Right lobe of liver (tissue), 4 donors: ENCODE measurements around the gene B3GALT6.

ENCODE experiments used
- POLR2A ChIP-seq: fragments of 450-650 bp; IDR thresholded peaks from one replicate; pipeline ENCODE4 v1.6.1; 2017; ENCODE audit warnings: antibody characterized with exemption, mild to moderate bottlenecking
- TF ChIP-seq, protein P1 (sequence below), 4 donors: fragments of 200-600 bp in 3 of 4; fragments of 450-650 bp in 1 of 4; IDR thresholded peaks; one replicate each; pipeline versions ENCODE4 v1.5.1 to v1.8.0; 2016 to 2022; ENCODE audit warnings: antibody characterized with exemption in 4 of 4, mild to moderate bottlenecking in 2 of 4
- donor health status: DM: no; HTN: no; CAD: no.
- donor health status: DM: no; HTN: no; CAD: no.
- donor health status: DM: no; HTN: yes; CAD: no.

GRCh38 chr1:1196431-1197187 is 35.4 kb upstream of the B3GALT6 start:
- TF ChIP-seq, protein P1, sequence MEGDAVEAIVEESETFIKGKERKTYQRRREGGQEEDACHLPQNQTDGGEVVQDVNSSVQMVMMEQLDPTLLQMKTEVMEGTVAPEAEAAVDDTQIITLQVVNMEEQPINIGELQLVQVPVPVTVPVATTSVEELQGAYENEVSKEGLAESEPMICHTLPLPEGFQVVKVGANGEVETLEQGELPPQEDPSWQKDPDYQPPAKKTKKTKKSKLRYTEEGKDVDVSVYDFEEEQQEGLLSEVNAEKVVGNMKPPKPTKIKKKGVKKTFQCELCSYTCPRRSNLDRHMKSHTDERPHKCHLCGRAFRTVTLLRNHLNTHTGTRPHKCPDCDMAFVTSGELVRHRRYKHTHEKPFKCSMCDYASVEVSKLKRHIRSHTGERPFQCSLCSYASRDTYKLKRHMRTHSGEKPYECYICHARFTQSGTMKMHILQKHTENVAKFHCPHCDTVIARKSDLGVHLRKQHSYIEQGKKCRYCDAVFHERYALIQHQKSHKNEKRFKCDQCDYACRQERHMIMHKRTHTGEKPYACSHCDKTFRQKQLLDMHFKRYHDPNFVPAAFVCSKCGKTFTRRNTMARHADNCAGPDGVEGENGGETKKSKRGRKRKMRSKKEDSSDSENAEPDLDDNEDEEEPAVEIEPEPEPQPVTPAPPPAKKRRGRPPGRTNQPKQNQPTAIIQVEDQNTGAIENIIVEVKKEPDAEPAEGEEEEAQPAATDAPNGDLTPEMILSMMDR (IDR thresholded peaks at IDR 0.05), result no peak
- TF ChIP-seq POLR2A, result no peak
